NCI-H460 (cell line): ENCODE data around the gene ZACN. TPM values are rescaled to one million over a fixed set of nuclear protein-coding genes. Genes with fewer than 3 reads are reported as not detected.

Experiments used
- DNase-seq: peaks from one replicate; pipeline ENCODE4 v3.0.0-alpha.2; 2016; ENCODE audit warnings: low read depth; ENCODE audit errors: extremely low read depth
- total RNA-seq: library from RNA; depleted of rRNA; stranded (reverse); fragments of >200 nt; shearing (Covaris generic); gene quantifications from 2 replicates; pipeline ENCODE4 v1.2.3, GENCODE V29; 2014

Gene ZACN
- total RNA-seq, 1 experiment from 2014 or later, result 0.10 TPM

DNA sequence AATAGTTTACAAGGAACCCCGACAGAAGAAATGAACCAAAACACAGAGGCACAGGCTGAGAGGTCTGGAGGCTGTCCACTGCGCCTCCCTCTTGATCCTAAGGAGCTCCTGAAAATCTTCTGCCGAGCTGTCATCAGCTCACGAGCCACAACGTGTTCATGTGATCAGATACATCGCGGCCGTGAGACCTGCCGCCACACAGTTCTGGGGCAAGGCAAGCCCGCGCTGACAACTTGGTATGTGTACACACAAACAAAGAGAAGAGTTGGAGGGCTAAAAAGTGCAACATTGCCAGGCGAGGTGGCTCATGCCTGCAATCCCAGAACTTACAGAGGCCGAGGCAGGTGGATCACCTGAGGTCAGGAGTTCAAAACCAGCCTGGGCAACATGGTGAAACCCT, 17.0 kb downstream of the ZACN start:
- no peak for DNase-seq

DNA sequence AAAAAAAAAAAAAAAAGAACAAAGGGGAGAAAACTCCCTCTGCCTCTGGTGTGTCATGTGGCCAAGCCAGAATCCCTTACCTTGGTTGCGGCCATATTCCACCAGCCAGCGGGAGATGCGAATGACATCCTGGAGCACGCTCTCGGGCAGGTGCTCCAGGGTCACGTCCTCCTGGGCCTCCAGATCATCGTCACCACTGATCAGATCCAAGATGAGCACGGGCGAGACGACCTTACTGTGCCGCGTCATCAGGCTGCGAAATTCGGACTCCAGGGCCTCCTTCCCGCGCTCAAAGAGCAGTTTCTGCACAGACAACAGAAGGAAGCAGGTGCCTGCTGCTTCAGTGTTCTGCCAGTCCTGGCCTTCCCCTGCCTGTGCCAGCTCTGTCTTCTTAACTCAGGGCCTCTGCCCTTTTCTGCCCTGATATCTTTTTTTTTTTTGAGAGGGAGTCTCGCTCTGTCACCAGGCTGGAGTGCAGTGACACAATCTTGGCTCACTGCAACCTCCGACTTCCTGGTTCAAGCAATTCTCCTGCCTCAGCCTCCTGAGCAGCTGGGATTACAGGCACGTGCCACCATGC, 18.8 kb downstream of the ZACN start:
- DNase-seq, result no peak

DNA sequence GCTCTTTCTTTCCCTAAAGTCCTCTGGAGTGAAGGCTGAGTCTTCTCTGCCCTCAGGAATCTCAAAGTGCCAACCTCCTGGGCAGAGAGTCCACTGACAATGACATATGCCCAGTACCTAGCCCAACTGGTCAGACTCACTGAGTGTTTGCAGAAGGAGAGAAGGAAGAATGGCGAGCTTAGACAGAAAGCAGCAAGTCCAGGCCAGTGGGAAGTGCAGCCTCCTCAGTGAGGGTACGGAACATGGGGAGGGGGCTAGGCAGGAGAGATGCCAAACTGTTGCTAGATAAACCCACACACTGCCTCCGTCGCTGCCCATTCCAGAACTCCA, 23.9 kb downstream of the ZACN start:
- DNase-seq, result no peak

DNA sequence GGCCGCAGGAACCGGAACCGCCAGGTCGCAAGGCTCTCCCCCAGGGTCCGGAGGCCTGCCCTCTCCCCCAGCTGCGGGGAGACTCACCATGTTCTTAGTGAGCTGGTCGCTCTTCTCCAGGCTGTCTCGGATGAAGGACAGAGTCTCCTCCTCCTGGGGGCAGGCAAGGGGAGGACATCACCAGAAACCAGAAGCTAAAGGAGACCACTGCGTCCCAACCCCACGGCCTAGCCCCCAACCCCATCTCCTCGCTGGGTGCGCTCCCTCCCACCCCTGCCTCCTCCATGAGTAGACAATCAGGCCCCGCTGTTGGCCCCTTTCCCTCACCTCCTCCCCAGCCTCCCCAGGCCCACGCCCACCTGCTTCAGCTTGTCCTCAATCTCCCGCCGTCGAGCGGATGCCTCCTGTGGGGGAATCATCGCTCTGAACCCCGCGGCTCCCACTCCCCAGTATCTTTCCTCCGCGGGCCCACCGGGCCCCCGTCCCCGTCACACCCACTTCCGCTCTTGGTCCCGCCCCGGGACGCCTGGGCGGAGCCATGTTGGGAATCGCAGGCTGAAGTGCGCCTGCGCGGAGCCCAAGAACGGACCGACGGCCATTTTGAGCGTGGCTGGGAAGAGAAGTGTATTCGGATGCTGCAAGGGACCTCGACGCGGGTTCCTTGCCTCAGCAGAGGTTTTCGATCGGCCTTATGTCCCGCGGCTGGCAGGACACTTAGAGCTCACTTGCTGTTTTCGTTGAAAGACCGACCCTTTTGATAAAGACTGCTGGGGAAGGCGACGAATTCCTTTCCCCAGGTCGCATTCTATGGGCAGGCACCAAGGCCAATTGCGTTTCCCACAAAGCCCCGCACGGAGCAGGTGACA, 24.5 kb downstream of the ZACN start, which contains the start of gene EXOC7:
Gene EXOC7 (minus strand): TSS at position 514 of the 866 bp plus-strand sequence. CDS start 95 bp downstream, at position 419.
- peak; percentile 93 for DNase-seq

DNA sequence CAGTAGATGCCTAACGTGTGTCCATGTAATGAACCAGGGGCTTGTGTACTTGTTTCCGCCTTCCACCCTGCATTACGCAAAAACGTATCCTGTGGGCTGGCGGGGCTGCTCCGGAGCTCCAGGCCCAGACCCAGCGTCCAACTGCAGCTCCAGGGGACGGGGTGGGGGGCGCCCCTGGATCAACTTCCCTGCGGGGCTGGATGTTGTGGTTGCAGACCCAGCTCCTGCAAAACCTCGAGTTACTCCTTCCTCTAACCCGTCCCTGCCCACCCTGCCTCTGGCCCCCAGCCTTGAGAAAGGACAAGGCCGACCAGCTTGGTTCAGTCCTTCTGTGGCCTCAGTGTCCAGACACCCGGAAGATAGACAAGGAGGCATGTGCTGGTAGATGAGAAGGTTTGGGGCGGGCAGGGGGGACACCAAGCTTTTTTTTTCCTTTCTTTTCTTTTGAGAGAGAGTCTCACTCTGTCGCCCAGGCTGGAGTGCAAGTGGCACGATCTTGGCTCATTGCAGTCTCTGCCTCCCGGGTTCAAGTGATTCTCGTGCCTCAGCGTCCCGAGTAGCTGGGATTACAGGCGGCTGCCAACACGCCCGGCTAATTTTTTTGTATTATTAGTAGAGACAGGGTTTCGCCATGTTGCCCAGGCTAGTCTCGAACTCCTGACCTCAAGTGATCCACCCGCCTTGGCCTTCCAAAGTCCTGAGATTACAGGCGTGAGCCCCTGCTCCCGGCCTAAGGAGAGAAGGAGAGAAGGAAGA, 25.3 kb downstream of the ZACN start:
- no peak for DNase-seq

DNA sequence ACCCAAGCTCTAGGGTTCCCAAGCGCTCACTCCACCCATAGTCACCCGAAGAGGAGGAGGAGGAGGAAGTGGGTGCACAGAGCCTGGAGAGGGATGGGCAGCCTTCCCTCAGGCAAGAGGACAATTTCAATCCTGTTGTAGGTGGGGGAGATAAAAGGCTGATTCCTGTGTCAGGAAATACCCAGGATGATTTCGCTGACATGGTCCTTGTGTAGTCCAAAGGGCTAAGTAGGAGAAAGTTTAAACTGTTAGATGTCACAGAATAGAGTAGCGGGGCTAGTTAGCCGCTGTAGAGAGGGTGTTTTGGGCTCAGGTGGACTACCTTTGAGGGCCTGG, 25.9 kb downstream of the ZACN start:
- no peak for DNase-seq

DNA sequence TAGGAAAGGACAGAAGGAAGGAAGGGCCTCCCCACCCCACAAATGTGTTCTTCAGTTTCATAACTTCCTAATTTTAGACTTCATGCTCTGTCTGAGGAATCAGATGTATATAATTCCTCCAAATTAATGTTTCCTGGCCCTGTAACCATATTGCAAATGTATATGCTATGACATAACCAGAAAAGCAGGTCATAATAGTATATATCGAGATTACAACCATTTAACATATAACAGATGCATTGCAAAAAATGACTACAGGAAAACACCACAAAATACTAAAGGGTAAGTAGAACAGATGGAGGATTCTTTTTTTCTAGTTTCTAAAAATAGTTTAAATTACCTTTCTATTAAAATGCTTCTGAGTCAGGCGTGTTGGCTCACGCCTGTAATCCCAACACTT, 27.7 kb downstream of the ZACN start:
- no peak for DNase-seq

DNA sequence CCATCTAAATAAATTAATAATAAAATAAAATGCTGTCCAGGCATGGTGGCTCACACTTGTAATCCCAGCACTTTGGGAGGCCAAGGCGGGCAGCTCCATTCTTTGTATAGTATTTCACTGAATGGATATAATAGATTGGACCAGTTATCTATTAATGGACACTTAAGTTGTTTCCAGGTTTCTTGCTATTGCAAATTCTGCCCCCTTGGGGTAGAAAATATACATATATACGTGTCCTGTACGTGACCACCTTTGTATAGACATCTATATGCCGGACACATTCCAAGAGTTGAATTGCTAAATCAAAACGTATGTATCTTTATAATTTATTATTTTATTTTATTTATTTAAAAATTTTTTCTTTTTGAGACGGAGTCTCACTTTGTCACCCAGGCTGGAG, 28.5 kb downstream of the ZACN start:
- DNase-seq, result no peak

DNA sequence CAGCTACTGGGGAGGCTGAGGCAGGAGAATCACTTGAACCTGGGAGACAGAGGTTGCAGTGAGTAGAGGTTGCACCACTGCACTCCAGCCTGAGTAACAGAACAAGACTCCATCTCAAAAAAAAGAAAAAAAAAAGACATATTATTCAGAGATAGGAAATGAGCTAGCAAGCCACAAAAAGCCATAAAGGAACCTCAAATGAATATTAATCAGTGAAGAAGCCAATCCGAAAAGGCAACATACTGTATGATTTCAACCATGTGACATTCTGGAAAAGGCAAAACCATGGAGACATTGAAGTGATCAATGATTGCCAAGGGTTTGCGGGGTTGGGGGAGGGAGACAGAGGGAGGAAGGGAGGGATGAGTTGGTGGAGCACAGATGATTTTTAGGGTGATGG, 33.0 kb downstream of the ZACN start:
- DNase-seq, result no peak

DNA sequence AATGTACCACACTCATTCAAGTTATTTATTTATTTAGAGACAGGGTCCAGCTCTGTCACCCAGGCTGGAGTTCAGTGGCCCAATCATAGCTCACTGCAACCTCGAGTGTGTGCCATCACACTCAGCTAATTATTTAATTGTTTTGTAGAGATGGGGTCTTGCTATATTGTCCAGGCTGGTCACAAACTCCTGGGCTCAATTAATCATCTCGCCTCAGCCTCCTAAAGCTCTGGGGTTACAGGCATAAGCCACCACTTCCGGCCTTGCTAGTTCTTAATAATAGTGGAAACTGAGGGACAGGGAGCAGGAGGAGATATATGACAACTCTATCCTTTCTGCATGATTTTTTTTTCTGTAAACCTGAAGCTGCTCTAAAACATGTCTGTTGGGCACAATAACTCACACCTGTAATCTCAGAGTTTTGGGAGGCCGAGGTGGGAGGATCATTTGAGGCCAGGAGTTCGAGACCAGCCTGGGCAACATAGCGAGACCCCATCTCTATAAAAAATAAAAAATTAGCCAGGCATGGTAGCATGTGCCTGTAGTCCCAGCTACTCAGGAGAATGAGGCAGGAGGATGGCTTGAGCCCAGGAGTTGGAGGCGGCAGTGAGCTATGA, 36.3 kb downstream of the ZACN start:
- no peak for DNase-seq

DNA sequence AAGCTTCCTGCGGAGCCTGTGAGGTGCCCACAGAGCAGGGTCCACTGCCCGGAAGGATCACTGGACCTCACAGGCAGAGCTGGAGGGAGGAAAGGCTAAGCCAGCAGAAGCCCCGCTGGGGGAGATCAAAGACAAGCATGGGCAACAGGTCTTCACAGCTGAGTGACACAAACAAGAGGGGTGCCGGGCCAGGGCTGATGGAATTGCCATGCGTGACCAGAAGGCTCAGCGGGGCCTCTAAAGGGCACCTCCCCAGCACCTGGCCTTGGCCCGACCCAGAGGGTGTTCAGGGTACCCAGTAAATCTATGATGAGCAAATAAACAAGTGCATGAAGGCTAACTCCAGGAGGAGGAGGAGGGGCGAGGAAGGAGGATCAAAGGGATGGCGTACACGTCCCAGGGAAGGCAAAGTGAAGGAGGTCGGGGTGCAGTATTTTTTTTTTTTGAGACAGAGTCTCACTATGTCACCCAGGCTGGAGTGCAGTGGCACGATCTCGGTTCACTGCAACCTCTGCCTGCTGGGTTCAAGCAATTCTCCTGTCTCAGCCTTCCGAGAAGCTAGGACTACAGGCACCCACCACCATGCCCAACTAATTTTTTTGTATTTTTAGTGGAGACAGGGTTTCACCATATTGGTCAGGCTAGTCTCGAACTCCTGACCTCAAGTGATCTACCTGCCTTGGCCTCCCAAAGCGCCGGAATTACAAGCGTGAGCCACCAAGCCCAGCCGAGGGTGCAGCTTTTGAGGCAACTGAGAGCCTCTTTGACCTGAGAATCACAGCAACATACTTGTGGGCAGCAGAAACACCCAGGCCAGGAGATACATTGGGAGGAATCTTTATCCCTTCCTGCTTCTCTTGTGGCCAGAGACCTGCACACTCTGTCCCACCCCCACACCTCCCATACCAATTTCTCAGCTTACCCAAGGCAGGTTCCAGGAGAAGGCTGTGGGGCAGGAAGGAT, 40.7 kb downstream of the ZACN start:
- DNase-seq, result no peak

DNA sequence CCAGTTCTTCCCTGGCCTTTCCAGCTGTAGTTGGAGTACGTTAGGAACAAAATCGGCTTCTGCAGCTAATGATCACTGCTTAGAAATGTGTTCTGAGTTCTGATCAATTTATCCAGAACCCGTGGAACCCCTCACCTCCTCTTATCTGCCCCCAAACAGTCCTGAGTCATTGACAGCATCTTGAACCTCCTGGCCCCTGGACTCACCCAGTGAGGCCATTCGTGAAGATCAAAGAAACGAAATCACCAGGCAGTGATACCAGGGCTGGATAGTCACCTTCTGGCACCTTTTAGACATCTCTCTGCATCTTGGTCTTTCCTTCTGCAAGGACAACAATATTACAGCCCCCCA, 41.7 kb downstream of the ZACN start:
- DNase-seq, result no peak

DNA sequence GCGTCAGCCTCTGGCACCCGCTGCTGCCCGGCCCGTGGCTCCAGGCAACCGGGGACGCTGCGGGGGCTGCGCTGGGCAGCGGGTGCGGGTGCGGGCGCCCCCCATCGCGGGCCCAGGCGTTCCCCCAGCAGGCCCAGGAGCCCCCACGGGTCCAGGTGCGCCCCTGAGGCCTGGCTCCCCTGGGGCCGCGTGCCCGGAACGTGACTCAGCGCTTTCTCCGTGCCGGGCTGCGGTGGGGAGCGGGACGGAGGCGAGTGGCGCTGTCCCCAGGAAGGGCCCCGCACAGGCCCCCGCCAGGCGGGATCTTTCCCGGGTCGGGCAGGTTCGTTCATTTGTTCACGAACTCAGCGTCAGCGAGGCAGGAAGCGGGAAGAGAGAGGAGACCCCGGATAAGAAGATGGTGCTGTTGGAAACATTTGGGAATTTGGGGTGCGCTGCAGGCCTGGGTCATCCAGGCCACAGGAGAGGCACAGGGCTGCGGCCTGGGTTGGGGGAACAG, 43.0 kb downstream of the ZACN start:
- no peak for DNase-seq

DNA sequence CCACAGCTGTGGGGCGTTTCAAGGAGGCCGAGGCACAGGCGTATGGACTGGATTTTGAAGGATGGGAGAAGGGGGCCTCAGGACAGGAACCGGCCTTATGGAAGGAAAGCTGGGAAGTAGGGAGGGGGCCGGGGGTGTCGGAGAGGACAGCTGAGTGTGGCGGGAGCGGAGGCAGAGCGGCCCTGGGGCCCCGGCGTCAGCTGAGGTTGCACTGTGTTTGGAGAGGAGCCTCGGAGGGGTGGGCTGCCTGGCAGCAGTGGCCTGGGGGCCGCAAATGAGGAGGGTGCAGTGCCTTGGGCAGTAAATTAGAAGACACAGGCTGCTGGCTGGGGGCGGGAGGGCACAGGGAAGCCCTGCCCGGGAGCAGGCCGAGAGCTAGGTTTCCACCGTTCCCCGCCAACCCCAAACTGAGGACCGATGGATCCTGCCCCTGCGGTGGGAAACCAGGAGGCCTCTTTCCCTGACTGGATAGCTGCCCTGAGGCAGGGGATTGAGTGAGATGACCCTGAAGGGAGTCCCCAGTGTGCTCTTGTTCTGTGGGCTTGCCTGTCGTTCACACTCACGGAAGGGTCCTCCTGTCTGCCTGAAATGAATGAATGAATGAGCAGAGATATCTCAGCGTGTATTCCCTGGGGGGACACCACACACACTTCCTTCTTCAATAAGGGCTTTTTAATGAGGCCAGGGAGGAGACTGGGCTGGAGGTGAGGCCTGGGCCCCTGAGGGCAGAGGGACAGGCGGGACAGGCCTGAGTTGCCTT, 43.6 kb downstream of the ZACN start:
- no peak for DNase-seq

DNA sequence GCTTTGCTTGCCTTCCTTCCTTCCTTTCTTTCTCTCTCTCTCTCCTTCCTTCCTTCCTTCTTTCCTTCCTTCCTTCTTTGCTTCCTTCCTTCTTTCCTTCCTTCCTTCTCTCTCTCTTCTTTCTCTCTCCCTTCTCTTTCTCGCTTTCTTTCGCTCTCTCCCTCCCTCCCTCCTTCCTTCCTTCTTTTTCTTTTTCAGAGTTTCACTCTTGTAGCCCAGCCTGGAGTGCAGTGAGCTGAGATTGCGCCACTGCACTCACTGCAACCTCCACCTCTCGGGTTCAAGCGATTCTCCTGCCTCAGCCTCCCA, 44.2 kb downstream of the ZACN start:
- DNase-seq, result no peak

DNA sequence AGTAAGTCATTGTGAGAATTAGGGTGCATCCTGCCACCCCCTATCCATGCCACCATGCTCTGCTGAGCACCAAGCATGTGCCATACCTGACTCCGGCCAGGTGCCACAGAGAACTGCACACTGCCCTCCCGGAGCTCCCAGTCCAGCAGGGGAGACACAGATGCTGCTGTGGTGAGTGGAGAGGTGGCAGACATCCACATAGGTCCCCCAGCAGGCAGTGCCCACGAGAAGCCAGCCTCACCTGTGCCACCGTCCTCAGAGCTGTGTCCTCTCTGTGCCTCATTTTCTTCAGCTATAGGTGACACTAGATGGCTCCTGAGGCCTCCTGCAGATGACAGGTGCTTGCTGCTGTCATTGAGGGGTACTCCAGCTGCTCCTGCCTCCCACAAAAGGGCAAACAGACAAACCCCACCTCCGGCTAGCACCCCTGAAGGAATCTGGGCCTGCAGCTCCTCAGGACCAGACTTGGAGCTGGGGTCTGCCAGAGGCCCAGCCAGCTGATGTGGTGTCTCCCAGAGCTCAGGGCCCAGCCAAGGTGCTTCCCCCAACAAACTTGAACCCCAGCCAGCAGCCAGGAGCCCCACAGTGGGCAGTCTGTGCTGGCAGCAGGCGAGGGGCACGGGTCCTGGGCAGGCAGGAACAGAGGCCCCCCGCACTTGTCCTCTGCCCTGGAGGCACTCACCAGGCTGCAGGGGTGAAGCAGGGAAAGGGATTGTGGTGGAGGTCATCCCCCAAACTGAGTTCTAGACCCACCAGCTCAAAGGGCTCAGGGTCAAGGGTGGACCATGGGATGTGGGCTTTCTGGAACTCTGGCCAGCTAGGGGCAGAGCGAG, 45.0 kb downstream of the ZACN start:
- no peak for DNase-seq

DNA sequence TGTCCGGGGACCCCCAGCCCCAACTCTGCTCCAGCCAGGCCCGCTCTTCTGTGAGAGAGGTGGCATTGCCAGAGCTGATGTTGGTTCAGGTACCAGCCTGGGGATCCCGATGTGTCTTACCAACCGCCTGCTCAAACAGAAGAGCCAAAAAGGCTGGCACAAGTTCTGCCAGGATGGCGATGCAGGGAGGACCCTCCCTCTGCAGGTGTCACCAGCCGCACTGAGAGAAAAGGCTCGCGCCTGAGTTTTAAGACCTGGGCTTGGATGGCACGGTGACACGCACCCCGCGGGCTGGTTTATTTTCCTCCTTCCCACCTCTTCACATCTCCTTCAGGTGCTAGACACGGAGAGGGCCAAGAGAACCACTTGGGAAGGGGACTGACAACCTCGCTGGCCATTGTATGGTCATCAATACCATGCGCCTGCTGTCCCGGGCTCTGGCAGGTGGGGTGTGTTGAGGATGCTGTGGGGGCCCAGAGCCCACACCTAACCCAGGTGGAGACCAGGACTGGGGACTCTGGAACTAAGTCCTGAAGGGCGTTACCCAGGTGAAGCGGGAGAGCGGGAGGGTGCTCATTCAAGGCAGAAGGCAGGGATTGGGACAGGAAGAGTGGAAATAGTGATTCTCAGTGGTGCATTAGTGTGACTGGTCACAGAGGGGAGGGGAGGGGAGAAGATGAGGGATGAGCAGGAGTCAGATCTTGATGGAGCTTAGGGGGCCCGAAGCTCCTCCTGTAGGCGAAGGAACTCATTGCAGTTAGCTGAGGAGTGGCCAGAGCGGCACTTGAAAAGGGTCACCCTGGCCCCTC, 45.8 kb downstream of the ZACN start:
- no peak for DNase-seq

DNA sequence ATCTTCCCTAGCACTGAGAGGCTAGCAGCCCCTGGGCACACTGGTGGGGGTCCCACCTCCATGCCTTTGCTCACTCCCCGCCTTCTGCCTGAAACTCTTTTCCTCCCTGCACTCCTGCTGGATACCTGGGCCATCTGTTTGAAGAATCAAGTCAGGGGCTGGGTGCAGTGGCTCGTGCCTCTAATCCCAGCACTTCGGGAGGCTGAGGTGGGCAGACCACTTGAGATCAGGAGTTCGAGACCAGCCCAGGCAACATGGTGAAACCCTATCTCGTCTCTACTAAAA, 46.4 kb downstream of the ZACN start:
- no peak for DNase-seq
